Measurements from ENCODE around the gene MYO7B.

GRCh38 chr2:127572841-127573240, 37.4 kb downstream of the MYO7B start:
- TF ChIP-seq CTCF (IDR thresholded peaks at IDR 0.05) = no peak
- TF ChIP-seq POLR2A (IDR thresholded peaks at IDR 0.05) = no peak

Measured in lower leg skin (tissue), 3 donors.